PC-9 (cell line): ENCODE results near the gene HAND1.

Source experiments
- EZH2 ChIP-seq: fragments of 200-600 bp; sonication (generic); IDR thresholded peaks from 2 replicates; pipeline ENCODE4 v1.8.0; 2017; ENCODE audit warnings: antibody characterized with exemption, low read depth
- TF ChIP-seq, protein P1 (sequence below): fragments of 200-600 bp; sonication (generic); conservative IDR thresholded peaks from 2 replicates; pipeline ENCODE4 v1.6.1; 2017; ENCODE audit warnings: mixed run types, antibody characterized with exemption, mild to moderate bottlenecking, moderate library complexity

GRCh38 chr5:154473581-154474283 lies 4.3 kb downstream of the HAND1 start:
- TF ChIP-seq, protein P1, sequence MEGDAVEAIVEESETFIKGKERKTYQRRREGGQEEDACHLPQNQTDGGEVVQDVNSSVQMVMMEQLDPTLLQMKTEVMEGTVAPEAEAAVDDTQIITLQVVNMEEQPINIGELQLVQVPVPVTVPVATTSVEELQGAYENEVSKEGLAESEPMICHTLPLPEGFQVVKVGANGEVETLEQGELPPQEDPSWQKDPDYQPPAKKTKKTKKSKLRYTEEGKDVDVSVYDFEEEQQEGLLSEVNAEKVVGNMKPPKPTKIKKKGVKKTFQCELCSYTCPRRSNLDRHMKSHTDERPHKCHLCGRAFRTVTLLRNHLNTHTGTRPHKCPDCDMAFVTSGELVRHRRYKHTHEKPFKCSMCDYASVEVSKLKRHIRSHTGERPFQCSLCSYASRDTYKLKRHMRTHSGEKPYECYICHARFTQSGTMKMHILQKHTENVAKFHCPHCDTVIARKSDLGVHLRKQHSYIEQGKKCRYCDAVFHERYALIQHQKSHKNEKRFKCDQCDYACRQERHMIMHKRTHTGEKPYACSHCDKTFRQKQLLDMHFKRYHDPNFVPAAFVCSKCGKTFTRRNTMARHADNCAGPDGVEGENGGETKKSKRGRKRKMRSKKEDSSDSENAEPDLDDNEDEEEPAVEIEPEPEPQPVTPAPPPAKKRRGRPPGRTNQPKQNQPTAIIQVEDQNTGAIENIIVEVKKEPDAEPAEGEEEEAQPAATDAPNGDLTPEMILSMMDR, result no peak
- no peak for TF ChIP-seq EZH2
